ENCODE results near the gene VAV3.
"Not testable (repeated sequence)": the region's sequence is repeated elsewhere in the genome, so short reads cannot be mapped to it uniquely, and the experiment has no call there.

Gene VAV3

GRCh38 chr1:107870696-107871095 lies 94.3 kb downstream of the VAV3 start:
- Histone ChIP-seq H3K79me2 (ENCODE audit: control insufficient read depth, insufficient read depth, low read length, unreplicated experiment) (no peaks in the 10 kb centered on the region), H3K4me1 (ENCODE audit: control insufficient read depth, insufficient read depth, low read length, unreplicated experiment) (no peaks in the 10 kb centered on the region), H3K27ac (ENCODE audit: low read depth, low read length) (no peak overlapping the region), H3K36me3 (ENCODE audit: insufficient read depth, low read length) (no peaks in the 10 kb centered on the region), H3K4me3 (ENCODE audit: low read depth, low read length) (no peak overlapping the region), H2AFZ (ENCODE audit: low read length, unreplicated experiment) (no peak overlapping the region), H3K27me3 (ENCODE audit: insufficient read depth, low read length) (peaks cover 11% of the 10 kb centered on the region)

- Histone ChIP-seq H3K4me3 (ENCODE audit: low read depth, low read length) (no peak overlapping the region), H3K4me1 (ENCODE audit: control insufficient read depth, insufficient read depth, low read length, unreplicated experiment) (no peaks in the 10 kb centered on the region), H3K27ac (ENCODE audit: low read depth, low read length) (no peak overlapping the region), H3K36me3 (ENCODE audit: insufficient read depth, low read length) (no peaks in the 10 kb centered on the region), H3K79me2 (ENCODE audit: control insufficient read depth, insufficient read depth, low read length, unreplicated experiment) (no peaks in the 10 kb centered on the region), H2AFZ (ENCODE audit: low read length, unreplicated experiment) (no peak overlapping the region), H3K27me3 (ENCODE audit: insufficient read depth, low read length) (peaks cover 15% of the 10 kb centered on the region)
These were observed 97.1 kb downstream of the VAV3 start for GRCh38 chr1:107867897-107868296.

- no peaks in the 10 kb centered on the region for H3K79me2 ChIP-seq (ENCODE audit: control insufficient read depth, insufficient read depth, low read length, unreplicated experiment)
- no peak overlapping the region for H2AFZ ChIP-seq (ENCODE audit: low read length, unreplicated experiment)
- no peak overlapping the region for H3K27ac ChIP-seq (ENCODE audit: low read depth, low read length)
- H3K4me1 ChIP-seq (ENCODE audit: control insufficient read depth, insufficient read depth, low read length, unreplicated experiment): no peaks in the 10 kb centered on the region
- H3K36me3 ChIP-seq (ENCODE audit: insufficient read depth, low read length): no peaks in the 10 kb centered on the region
- peaks cover 15% of the 10 kb centered on the region for H3K27me3 ChIP-seq (ENCODE audit: insufficient read depth, low read length)
- H3K4me3 ChIP-seq (ENCODE audit: low read depth, low read length): no peak overlapping the region
These were observed 97.6 kb downstream of the VAV3 start for GRCh38 chr1:107867422-107867821.

- no peak overlapping the region for H2AFZ ChIP-seq (ENCODE audit: low read length, unreplicated experiment)
- H3K27ac ChIP-seq (ENCODE audit: low read depth, low read length): no peak overlapping the region
- H3K27me3 ChIP-seq (ENCODE audit: insufficient read depth, low read length): peaks cover 18% of the 10 kb centered on the region
- H3K4me3 ChIP-seq (ENCODE audit: low read depth, low read length): no peak overlapping the region
- no peaks in the 10 kb centered on the region for H3K79me2 ChIP-seq (ENCODE audit: control insufficient read depth, insufficient read depth, low read length, unreplicated experiment)
- no peaks in the 10 kb centered on the region for H3K4me1 ChIP-seq (ENCODE audit: control insufficient read depth, insufficient read depth, low read length, unreplicated experiment)
- H3K36me3 ChIP-seq (ENCODE audit: insufficient read depth, low read length): no peaks in the 10 kb centered on the region
These were observed 98.1 kb downstream of the VAV3 start for GRCh38 chr1:107866870-107867269.

GRCh38 chr1:107865627-107866026 lies 99.4 kb downstream of the VAV3 start:
- no peaks in the 10 kb centered on the region for H3K36me3 ChIP-seq (ENCODE audit: insufficient read depth, low read length)
- H2AFZ ChIP-seq (ENCODE audit: low read length, unreplicated experiment): no peak overlapping the region
- H3K27ac ChIP-seq (ENCODE audit: low read depth, low read length): no peak overlapping the region
- no peaks in the 10 kb centered on the region for H3K79me2 ChIP-seq (ENCODE audit: control insufficient read depth, insufficient read depth, low read length, unreplicated experiment)
- H3K4me1 ChIP-seq (ENCODE audit: control insufficient read depth, insufficient read depth, low read length, unreplicated experiment): no peaks in the 10 kb centered on the region
- H3K4me3 ChIP-seq (ENCODE audit: low read depth, low read length): no peak overlapping the region
- H3K27me3 ChIP-seq (ENCODE audit: insufficient read depth, low read length): peaks cover 20% of the 10 kb centered on the region

- no peaks in the 10 kb centered on the region for H3K79me2 ChIP-seq (ENCODE audit: control insufficient read depth, insufficient read depth, low read length, unreplicated experiment)
- H3K4me3 ChIP-seq (ENCODE audit: low read depth, low read length): no peak overlapping the region
- H3K27ac ChIP-seq (ENCODE audit: low read depth, low read length): no peak overlapping the region
- H3K4me1 ChIP-seq (ENCODE audit: control insufficient read depth, insufficient read depth, low read length, unreplicated experiment): no peaks in the 10 kb centered on the region
- H2AFZ ChIP-seq (ENCODE audit: low read length, unreplicated experiment): no peak overlapping the region
- H3K36me3 ChIP-seq (ENCODE audit: insufficient read depth, low read length): no peaks in the 10 kb centered on the region
- peaks cover 20% of the 10 kb centered on the region for H3K27me3 ChIP-seq (ENCODE audit: insufficient read depth, low read length)
These were observed 101.6 kb downstream of the VAV3 start for GRCh38 chr1:107863342-107863741.

- no peaks in the 10 kb centered on the region for H3K36me3 ChIP-seq (ENCODE audit: insufficient read depth, low read length)
- H3K4me1 ChIP-seq (ENCODE audit: control insufficient read depth, insufficient read depth, low read length, unreplicated experiment): no peaks in the 10 kb centered on the region
- H3K27ac ChIP-seq (ENCODE audit: low read depth, low read length): no peak overlapping the region
- H3K4me3 ChIP-seq (ENCODE audit: low read depth, low read length): no peak overlapping the region
- peaks cover 13% of the 10 kb centered on the region for H3K27me3 ChIP-seq (ENCODE audit: insufficient read depth, low read length)
- H3K79me2 ChIP-seq (ENCODE audit: control insufficient read depth, insufficient read depth, low read length, unreplicated experiment): no peaks in the 10 kb centered on the region
- H2AFZ ChIP-seq (ENCODE audit: low read length, unreplicated experiment): no peak overlapping the region
These were observed 102.9 kb downstream of the VAV3 start for GRCh38 chr1:107862064-107862463.

- Histone ChIP-seq H3K27me3 (ENCODE audit: insufficient read depth, low read length) (peaks cover 29% of the 10 kb centered on the region), H2AFZ (ENCODE audit: low read length, unreplicated experiment) (no peak overlapping the region), H3K4me1 (ENCODE audit: control insufficient read depth, insufficient read depth, low read length, unreplicated experiment) (no peaks in the 10 kb centered on the region), H3K27ac (ENCODE audit: low read depth, low read length) (no peak overlapping the region), H3K36me3 (ENCODE audit: insufficient read depth, low read length) (no peaks in the 10 kb centered on the region), H3K4me3 (ENCODE audit: low read depth, low read length) (no peak overlapping the region), H3K79me2 (ENCODE audit: control insufficient read depth, insufficient read depth, low read length, unreplicated experiment) (no peaks in the 10 kb centered on the region)
These were observed 106.7 kb downstream of the VAV3 start for GRCh38 chr1:107858323-107858722.

- no peak overlapping the region for H3K27ac ChIP-seq (ENCODE audit: low read depth, low read length)
- no peaks in the 10 kb centered on the region for H3K79me2 ChIP-seq (ENCODE audit: control insufficient read depth, insufficient read depth, low read length, unreplicated experiment)
- H2AFZ ChIP-seq (ENCODE audit: low read length, unreplicated experiment): no peak overlapping the region
- H3K27me3 ChIP-seq (ENCODE audit: insufficient read depth, low read length): peaks cover 19% of the 10 kb centered on the region
- H3K4me3 ChIP-seq (ENCODE audit: low read depth, low read length): no peak overlapping the region
- no peaks in the 10 kb centered on the region for H3K4me1 ChIP-seq (ENCODE audit: control insufficient read depth, insufficient read depth, low read length, unreplicated experiment)
- no peaks in the 10 kb centered on the region for H3K36me3 ChIP-seq (ENCODE audit: insufficient read depth, low read length)
These were observed 113.6 kb downstream of the VAV3 start for GRCh38 chr1:107851418-107851817.

GRCh38 chr1:107844541-107845194 lies 120.3 kb downstream of the VAV3 start:
- not testable (repeated sequence) for H3K27ac ChIP-seq (ENCODE audit: low read depth, low read length); H3K27me3 ChIP-seq (ENCODE audit: insufficient read depth, low read length); H2AFZ ChIP-seq (ENCODE audit: low read length, unreplicated experiment); H3K79me2 ChIP-seq (ENCODE audit: control insufficient read depth, insufficient read depth, low read length, unreplicated experiment); H3K4me1 ChIP-seq (ENCODE audit: control insufficient read depth, insufficient read depth, low read length, unreplicated experiment); H3K36me3 ChIP-seq (ENCODE audit: insufficient read depth, low read length); H3K4me3 ChIP-seq (ENCODE audit: low read depth, low read length)

GRCh38 chr1:107843989-107844388 lies 121.0 kb downstream of the VAV3 start:
- Histone ChIP-seq H3K4me3 (ENCODE audit: low read depth, low read length) (no peak overlapping the region), H3K27me3 (ENCODE audit: insufficient read depth, low read length) (peaks cover 9% of the 10 kb centered on the region), H2AFZ (ENCODE audit: low read length, unreplicated experiment) (no peak overlapping the region), H3K79me2 (ENCODE audit: control insufficient read depth, insufficient read depth, low read length, unreplicated experiment) (no peaks in the 10 kb centered on the region), H3K36me3 (ENCODE audit: insufficient read depth, low read length) (no peaks in the 10 kb centered on the region), H3K27ac (ENCODE audit: low read depth, low read length) (no peak overlapping the region), H3K4me1 (ENCODE audit: control insufficient read depth, insufficient read depth, low read length, unreplicated experiment) (no peaks in the 10 kb centered on the region)
